GM18867 (cell line): ENCODE measurements around the gene MOGAT3.
"Not testable (repeated sequence)": the region's sequence is repeated elsewhere in the genome, so short reads cannot be mapped to it uniquely, and the experiment has no call there.

Source experiments
- ATAC-seq: cut with Tn5 transposase; IDR thresholded peaks from one replicate; pipeline ENCODE4 v1.9.1; 2021; ENCODE audit warnings: mild to moderate bottlenecking, moderate library complexity; ENCODE audit not compliant: unreplicated experiment

Gene MOGAT3

GRCh38 chr7:101205901-101206664 lies 5.2 kb upstream of the MOGAT3 start:
- ATAC-seq: no peak

GRCh38 chr7:101203740-101204738 lies 3.2 kb upstream of the MOGAT3 start:
- not testable (repeated sequence) for ATAC-seq

- ATAC-seq: no peak
These were observed 1.7 kb upstream of the MOGAT3 start for GRCh38 chr7:101202603-101202918.

GRCh38 chr7:101201695-101202602 lies 1.1 kb upstream of the MOGAT3 start:
- no peak for ATAC-seq

- ATAC-seq: no peak
These were observed 353 bp downstream of the MOGAT3 start for GRCh38 chr7:101200504-101200861.

GRCh38 chr7:101199522-101199921 lies 1.3 kb downstream of the MOGAT3 start:
- ATAC-seq: not testable (repeated sequence)

- ATAC-seq: no peak
These were observed 2.4 kb downstream of the MOGAT3 start for GRCh38 chr7:101198476-101198875.

GRCh38 chr7:101197991-101198390 lies 2.8 kb downstream of the MOGAT3 start:
- ATAC-seq: no peak

GRCh38 chr7:101195884-101196283 lies 5.0 kb downstream of the MOGAT3 start:
- ATAC-seq: no peak

GRCh38 chr7:101189109-101189508 lies 11.7 kb downstream of the MOGAT3 start:
- ATAC-seq: no peak

- ATAC-seq: no peak
These were observed 13.9 kb downstream of the MOGAT3 start for GRCh38 chr7:101186844-101187428.

- ATAC-seq: no peak
These were observed 14.6 kb downstream of the MOGAT3 start for GRCh38 chr7:101186194-101186593.

GRCh38 chr7:101185258-101185839 lies 15.5 kb downstream of the MOGAT3 start:
- no peak for ATAC-seq

- no peak for ATAC-seq
These were observed 20.6 kb downstream of the MOGAT3 start, which contains the start of gene NAT16 for GRCh38 chr7:101180130-101180755. Gene NAT16 (minus strand): TSS chr7:101180293. CDS start chr7:101174807, 5,486 bp downstream.

- no peak for ATAC-seq
These were observed 21.1 kb downstream of the MOGAT3 start for GRCh38 chr7:101179713-101180112.

GRCh38 chr7:101179117-101179516 lies 21.7 kb downstream of the MOGAT3 start:
- ATAC-seq: no peak

GRCh38 chr7:101177644-101178043 lies 23.2 kb downstream of the MOGAT3 start:
- ATAC-seq: no peak

GRCh38 chr7:101175664-101176063 lies 25.2 kb downstream of the MOGAT3 start:
- no peak for ATAC-seq

GRCh38 chr7:101174322-101174854 lies 26.4 kb downstream of the MOGAT3 start:
- ATAC-seq: no peak
